Lower leg skin (tissue), 3 donors: ENCODE measurements around the gene SLC25A15.

Experiments
- POLR2A ChIP-seq, 2 donors: fragments of 450-650 bp; IDR thresholded peaks; one replicate each; pipeline ENCODE4 v1.6.1; 2016 to 2017; ENCODE audit warnings: antibody characterized with exemption in 2 of 2, mild to moderate bottlenecking in 1 of 2, moderate library complexity in 1 of 2
- TF ChIP-seq, protein P1 (sequence below), 3 donors: fragments of 450-650 bp; IDR thresholded peaks; one replicate each; pipeline ENCODE4 v1.5.1; 2016; ENCODE audit warnings: antibody characterized with exemption in 3 of 3, mild to moderate bottlenecking in 3 of 3, moderate library complexity in 2 of 3

DNA sequence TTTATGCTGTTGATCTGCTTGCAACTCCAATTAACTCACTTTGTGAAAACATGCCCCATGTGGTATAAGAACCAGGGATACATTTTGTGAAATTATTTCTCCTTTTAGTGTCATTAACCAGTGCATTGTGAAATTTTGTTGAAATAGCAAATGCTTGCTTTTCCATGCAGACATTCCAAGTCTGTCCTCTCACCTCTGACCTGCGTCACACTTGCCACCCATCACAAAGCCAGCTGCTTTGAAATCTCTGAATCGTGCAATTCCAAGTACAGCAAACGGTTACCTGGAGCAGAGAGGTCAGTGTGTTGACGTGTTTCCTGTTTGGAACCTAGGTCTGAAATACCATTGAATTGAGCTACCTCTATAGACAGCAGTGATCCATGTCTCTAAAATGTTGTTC, 4.9 kb upstream of the SLC25A15 start:
- TF ChIP-seq, protein P1, sequence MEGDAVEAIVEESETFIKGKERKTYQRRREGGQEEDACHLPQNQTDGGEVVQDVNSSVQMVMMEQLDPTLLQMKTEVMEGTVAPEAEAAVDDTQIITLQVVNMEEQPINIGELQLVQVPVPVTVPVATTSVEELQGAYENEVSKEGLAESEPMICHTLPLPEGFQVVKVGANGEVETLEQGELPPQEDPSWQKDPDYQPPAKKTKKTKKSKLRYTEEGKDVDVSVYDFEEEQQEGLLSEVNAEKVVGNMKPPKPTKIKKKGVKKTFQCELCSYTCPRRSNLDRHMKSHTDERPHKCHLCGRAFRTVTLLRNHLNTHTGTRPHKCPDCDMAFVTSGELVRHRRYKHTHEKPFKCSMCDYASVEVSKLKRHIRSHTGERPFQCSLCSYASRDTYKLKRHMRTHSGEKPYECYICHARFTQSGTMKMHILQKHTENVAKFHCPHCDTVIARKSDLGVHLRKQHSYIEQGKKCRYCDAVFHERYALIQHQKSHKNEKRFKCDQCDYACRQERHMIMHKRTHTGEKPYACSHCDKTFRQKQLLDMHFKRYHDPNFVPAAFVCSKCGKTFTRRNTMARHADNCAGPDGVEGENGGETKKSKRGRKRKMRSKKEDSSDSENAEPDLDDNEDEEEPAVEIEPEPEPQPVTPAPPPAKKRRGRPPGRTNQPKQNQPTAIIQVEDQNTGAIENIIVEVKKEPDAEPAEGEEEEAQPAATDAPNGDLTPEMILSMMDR (IDR thresholded peaks at IDR 0.05): no peak
- no peak for TF ChIP-seq POLR2A (IDR thresholded peaks at IDR 0.05)
